ENCODE measurements around the gene CPNE2.
"Not testable (repeated sequence)": the region's sequence is repeated elsewhere in the genome, so short reads cannot be mapped to it uniquely, and the experiment has no call there.

Gene CPNE2

GRCh38 chr16:57175896-57176295, 83.5 kb downstream of the CPNE2 start:
- no peak for DNase-seq

DNA sequence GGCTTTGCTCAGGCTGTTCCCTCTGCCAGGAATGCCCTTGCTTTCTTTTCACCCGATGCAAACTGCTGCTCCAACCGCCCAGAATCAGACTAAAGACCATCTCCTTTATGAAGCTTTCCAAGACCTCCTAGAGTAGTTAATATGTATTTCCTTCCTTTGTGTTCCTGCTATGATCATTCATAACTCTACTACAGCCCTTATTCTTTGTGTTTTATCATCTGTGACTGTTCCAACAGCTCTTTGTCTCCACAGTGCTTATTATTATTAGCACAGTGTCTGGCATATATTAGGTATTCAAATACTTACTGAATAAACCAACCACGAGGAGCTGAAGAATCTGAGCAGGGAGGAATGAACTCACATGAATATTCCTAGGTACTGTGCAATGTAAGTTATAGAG, 85.8 kb downstream of the CPNE2 start:
- no peak for DNase-seq

DNA sequence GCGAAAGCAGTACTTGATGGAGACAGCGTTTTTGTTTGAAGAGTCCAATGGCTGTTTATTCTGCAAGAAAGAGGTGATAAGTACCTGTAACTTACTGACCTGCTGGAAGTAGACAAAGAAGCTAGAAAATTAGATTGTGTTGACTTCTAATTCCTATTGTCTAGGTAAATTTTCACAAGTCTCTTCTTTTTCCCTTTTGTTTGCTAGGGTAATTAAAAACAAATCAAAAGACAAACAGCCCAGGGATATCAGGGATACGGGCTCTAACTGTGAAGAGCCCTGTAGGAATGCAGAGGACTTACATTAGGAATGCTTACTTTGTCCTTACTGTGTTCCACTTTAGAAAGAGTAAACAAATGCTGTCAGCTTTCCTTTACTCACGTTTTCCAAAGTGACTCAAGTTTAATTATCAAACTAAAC, 86.4 kb downstream of the CPNE2 start:
- DNase-seq = no peak

- no peak for DNase-seq
Measured at GRCh38 chr16:57179215-57179828, 86.9 kb downstream of the CPNE2 start.

DNA sequence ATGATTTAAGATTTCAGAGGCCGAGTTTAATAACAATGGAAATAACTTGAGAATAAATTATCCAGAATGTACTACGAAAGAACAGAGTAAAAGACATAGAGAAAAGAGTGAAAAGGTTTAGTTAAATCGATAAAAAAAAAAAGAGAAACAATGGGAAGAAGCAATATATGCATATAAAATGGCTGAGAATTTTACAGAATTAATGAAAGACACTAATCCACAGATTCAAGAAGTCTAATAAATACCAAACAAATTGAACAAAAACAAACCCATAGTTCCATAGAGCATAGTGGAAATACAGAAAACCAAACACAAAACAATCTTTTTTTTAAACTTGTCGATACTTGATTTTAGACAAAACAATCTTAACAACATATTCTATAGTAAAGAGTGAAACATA, 91.7 kb downstream of the CPNE2 start:
- DNase-seq = no peak

- DNase-seq = no peak
Measured at GRCh38 chr16:57184887-57185445, 92.6 kb downstream of the CPNE2 start.

DNA sequence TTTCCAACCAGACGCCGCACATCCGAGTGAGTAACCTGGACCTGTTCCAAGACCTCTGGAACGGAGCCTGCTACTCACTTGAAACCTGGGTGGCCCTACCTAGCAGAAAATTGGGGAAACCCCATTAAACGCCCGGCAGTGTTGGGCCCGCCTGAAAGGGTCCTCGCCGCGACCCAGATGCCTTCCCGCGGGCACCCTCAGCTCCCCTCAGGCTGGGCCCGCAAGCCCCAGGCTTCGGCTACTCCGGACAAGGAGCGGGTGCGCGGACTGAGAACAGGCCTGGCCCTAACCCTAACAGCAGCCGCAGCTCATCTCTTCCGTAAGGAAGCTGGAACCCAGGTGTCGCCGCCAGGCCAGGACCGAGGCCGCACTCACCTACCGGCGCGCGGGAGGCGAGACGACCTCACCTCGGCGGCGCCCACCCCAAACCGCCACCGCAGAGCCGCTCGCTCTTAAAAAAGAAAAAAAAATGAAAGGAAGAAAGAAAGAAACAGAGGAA, 93.1 kb downstream of the CPNE2 start:
- no peak for DNase-seq

GRCh38 chr16:57185945-57186871, 93.8 kb downstream of the CPNE2 start, which contains the start of the genes PSME3IP1 and RSPRY1:
TSS of gene PSME3IP1 (minus strand) at chr16:57186039. CDS start at chr16:57173854, 12,185 bp downstream.
TSS of gene RSPRY1 (plus strand) at chr16:57186329. CDS start at chr16:57204659, 18,330 bp downstream.
- peak; percentile 99 for DNase-seq

DNA sequence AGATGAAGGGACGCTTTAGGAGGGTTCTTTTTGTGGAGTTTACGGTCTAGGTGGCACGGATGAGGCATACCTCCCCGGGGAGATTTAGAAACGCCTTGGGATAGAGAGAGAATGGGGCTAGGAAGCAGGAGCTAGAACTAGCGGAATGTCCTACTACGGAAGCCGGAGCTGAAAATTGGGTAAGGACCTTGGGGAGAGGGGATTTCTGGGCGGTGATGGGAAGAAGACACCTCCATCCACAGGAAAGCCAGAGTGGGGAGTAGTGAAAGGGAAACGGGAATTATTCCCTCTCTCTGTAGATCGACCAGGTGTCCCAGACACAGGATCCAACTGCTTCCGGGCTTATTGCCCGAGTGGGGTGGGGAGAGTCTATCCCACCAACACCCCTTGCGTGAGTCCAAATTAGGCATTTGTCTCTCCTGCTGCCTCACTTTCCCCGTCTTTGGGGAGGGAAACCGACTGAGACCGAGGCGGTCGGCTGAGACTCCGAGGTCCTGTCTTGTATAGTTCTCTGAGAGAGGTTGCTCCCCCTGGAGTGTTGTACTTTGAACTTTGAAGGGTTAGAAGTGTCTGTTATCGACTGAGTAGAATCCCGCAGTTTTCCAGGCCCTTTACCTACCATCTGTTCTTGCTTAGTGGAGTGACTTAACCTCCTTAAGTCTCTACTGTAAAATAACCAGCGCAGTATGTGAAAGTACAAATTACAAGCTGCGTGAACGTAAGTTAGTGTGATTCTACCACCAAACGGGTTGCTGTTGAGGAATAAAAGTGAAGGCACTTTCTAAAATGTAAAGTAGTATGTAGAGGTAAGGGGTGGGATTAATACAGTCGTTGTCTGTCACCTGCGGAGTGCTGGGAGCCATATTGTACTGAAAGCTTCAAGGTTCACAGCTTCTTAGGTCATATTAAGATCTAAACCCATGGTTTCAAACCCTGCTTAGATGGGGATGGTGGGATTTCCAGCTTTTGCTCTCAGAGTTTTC, 94.8 kb downstream of the CPNE2 start:
- DNase-seq = no peak

- DNase-seq = not testable (repeated sequence)
Measured at GRCh38 chr16:57187902-57188710, 95.7 kb downstream of the CPNE2 start.

DNA sequence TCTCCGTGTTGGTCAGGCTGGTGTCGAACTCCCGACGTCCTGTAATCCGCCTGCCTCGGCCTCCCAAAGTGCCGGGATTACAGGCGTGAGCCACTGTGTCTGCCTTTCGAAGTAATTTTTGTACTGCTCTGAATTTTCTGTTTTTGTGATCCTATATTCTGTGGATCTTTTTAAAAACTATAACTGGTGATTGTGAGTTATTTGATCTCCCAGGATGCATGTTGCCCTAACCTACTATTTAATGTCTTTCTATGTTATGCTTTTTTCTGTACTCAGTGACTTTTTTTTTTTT, 96.3 kb downstream of the CPNE2 start:
- DNase-seq = no peak

GRCh38 chr16:57189527-57189926, 97.1 kb downstream of the CPNE2 start:
- DNase-seq = not testable (repeated sequence)

GRCh38 chr16:57190136-57190535, 97.8 kb downstream of the CPNE2 start:
- no peak for DNase-seq

DNA sequence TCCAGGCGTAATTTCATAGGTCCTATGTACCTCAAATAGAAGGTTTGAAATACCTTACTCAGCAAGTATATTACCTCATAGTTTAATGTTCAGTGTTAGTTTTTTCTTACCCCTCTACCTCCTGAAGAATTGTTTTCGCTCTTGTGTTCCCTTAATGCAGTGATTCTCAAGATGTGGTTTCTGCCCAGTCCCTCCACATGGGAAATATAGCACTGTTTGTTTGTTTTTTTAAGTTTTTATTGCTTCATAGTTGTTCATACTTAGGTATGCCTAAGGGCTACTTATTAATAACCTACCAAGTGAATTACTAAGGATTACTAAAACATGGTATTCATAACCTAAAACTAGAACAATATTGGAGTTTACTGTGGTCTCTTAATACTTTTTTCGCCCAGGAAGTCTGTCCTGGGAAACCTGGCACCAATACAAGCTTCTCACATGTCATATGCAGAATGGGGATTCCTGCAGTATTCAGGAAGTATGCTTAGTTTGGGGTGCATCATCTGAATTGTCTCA, 98.7 kb downstream of the CPNE2 start:
- no peak for DNase-seq

GRCh38 chr16:57192146-57192545, 99.8 kb downstream of the CPNE2 start:
- DNase-seq = no peak

GRCh38 chr16:57192720-57193486, 100.5 kb downstream of the CPNE2 start:
- no peak for DNase-seq

- DNase-seq = no peak
Measured at GRCh38 chr16:57194512-57194911, 102.1 kb downstream of the CPNE2 start.

- no peak for DNase-seq
Measured at GRCh38 chr16:57196286-57196685, 103.9 kb downstream of the CPNE2 start.

- no peak for DNase-seq
Measured at GRCh38 chr16:57196753-57197152, 104.4 kb downstream of the CPNE2 start.
